WTC11 (cell line): ENCODE results near the gene OXT.

Experiments
- CBFB ChIP-seq: sonication (generic); formaldehyde crosslinking; IDR thresholded peaks from 2 replicates; pipeline ENCODE4 v1.8.1; 2022; ENCODE audit warnings: mild to moderate bottlenecking, low read depth, missing genetic modification reagents
- CTCF ChIP-seq: fragments of 200-600 bp; IDR thresholded peaks from 2 replicates; pipeline ENCODE4 v1.8.0; 2022; ENCODE audit warnings: antibody characterized with exemption
- E2F5 ChIP-seq: sonication (generic); formaldehyde crosslinking; IDR thresholded peaks from 2 replicates; pipeline ENCODE4 v1.8.1; 2022; ENCODE audit warnings: mild to moderate bottlenecking, moderate library complexity, missing genetic modification reagents
- FOXJ3 ChIP-seq: sonication (generic); formaldehyde crosslinking; IDR thresholded peaks from 2 replicates; pipeline ENCODE4 v1.9.0; 2021; ENCODE audit warnings: missing genetic modification reagents, mild to moderate bottlenecking, borderline replicate concordance
- FOXP4 ChIP-seq: sonication (generic); formaldehyde crosslinking; IDR thresholded peaks from 2 replicates; pipeline ENCODE4 v1.8.0; 2022; ENCODE audit warnings: mild to moderate bottlenecking, missing genetic modification reagents
- JUN ChIP-seq: sonication (generic); formaldehyde crosslinking; IDR thresholded peaks from 2 replicates; pipeline ENCODE4 v1.8.0; 2023; ENCODE audit warnings: mild to moderate bottlenecking, missing genetic modification reagents
- PREB ChIP-seq: sonication (generic); formaldehyde crosslinking; IDR thresholded peaks from 2 replicates; pipeline ENCODE4 v1.8.1; 2022; ENCODE audit warnings: mild to moderate bottlenecking, missing genetic modification reagents, moderate library complexity, borderline replicate concordance
- SMAD3 ChIP-seq: sonication (generic); formaldehyde crosslinking; IDR thresholded peaks from 2 replicates; pipeline ENCODE4 v1.8.0; 2022; ENCODE audit warnings: missing genetic modification reagents, mild to moderate bottlenecking, borderline replicate concordance
- SP1 ChIP-seq: sonication (generic); formaldehyde crosslinking; conservative IDR thresholded peaks from 2 replicates; pipeline ENCODE4 v1.8.1; 2022; ENCODE audit warnings: missing genetic modification reagents
- USF2 ChIP-seq: sonication (generic); formaldehyde crosslinking; IDR thresholded peaks from 2 replicates; pipeline ENCODE4 v1.8.1; 2023; ENCODE audit warnings: mild to moderate bottlenecking, missing genetic modification reagents, moderate library complexity
- ZNF263 ChIP-seq: sonication (generic); formaldehyde crosslinking; IDR thresholded peaks from 2 replicates; pipeline ENCODE4 v1.8.1; 2022; ENCODE audit warnings: low read depth, mild to moderate bottlenecking, moderate library complexity, missing genetic modification reagents
- ZSCAN18 ChIP-seq: fragments of 250-450 bp; sonication (Bioruptor Pico); IDR thresholded peaks from 2 replicates; pipeline ENCODE4 v2.1.2; 2022; ENCODE audit warnings: mild to moderate bottlenecking, moderate library complexity
- TF ChIP-seq, protein P1 (sequence below): sonication (generic); formaldehyde crosslinking; IDR thresholded peaks from 2 replicates; pipeline ENCODE4 v1.8.0; 2022; ENCODE audit warnings: mild to moderate bottlenecking, missing genetic modification reagents
- TF ChIP-seq, protein P2 (sequence below): sonication (generic); formaldehyde crosslinking; IDR thresholded peaks from 2 replicates; pipeline ENCODE4 v1.8.1; 2022; ENCODE audit warnings: low read depth, missing genetic modification reagents, borderline replicate concordance

- no peak for TF ChIP-seq CTCF
- peak; percentile 89 for TF ChIP-seq SMAD3
- TF ChIP-seq, protein P1, sequence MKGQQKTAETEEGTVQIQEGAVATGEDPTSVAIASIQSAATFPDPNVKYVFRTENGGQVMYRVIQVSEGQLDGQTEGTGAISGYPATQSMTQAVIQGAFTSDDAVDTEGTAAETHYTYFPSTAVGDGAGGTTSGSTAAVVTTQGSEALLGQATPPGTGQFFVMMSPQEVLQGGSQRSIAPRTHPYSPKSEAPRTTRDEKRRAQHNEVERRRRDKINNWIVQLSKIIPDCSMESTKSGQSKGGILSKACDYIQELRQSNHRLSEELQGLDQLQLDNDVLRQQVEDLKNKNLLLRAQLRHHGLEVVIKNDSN (CRISPR knock-in tag): no peak
- TF ChIP-seq, protein P2, sequence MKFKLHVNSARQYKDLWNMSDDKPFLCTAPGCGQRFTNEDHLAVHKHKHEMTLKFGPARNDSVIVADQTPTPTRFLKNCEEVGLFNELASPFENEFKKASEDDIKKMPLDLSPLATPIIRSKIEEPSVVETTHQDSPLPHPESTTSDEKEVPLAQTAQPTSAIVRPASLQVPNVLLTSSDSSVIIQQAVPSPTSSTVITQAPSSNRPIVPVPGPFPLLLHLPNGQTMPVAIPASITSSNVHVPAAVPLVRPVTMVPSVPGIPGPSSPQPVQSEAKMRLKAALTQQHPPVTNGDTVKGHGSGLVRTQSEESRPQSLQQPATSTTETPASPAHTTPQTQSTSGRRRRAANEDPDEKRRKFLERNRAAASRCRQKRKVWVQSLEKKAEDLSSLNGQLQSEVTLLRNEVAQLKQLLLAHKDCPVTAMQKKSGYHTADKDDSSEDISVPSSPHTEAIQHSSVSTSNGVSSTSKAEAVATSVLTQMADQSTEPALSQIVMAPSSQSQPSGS (CRISPR knock-in tag): no peak
- TF ChIP-seq SP1 (CRISPR knock-in tag): peak; percentile 81
- TF ChIP-seq JUN: peak; percentile 44; the same call in 1 of the 2 replicates
- no peak for TF ChIP-seq FOXJ3 (CRISPR knock-in tag)
- no peak; the same call in 1 of the 2 replicates for TF ChIP-seq USF2 (CRISPR knock-in tag)
- TF ChIP-seq CBFB: no peak
- peak; percentile 35; the same call in 1 of the 2 replicates for TF ChIP-seq PREB (CRISPR knock-in tag)
- peak; percentile 89 for TF ChIP-seq E2F5 (CRISPR knock-in tag)
- TF ChIP-seq ZSCAN18 (CRISPR knock-in tag): no peak
- TF ChIP-seq FOXP4 (CRISPR knock-in tag): no peak; the same call in none of the 2 replicates
- no peak for TF ChIP-seq ZNF263 (CRISPR knock-in tag)
These were observed 25.4 kb upstream of the OXT start, which contains the start of gene MRPS26 for GRCh38 chr20:3045816-3046676.
